Loucy (cell line): Measurements from ENCODE around the gene ARID1B.

Experiments used
- H2AFZ ChIP-seq: fragments of 200-600 bp; sonication (generic); 2 replicates; pipeline ENCODE4 v1.6.0; 2016; ENCODE audit warnings: antibody characterized with exemption, mild to moderate bottlenecking, low read length, moderate library complexity
- H3F3A ChIP-seq: fragments of 200-600 bp; 2 replicates; pipeline ENCODE4 v1.6.0; 2016; ENCODE audit warnings: antibody characterized with exemption, low read depth, mild to moderate bottlenecking
- H3K27me3 ChIP-seq: fragments of 200-600 bp; sonication (generic); 2 replicates; pipeline ENCODE4 v1.6.1; 2014; ENCODE audit warnings: low read length, mild to moderate bottlenecking; ENCODE audit not compliant: insufficient read depth, poor library complexity, severe bottlenecking
- H3K36me3 ChIP-seq: fragments of 200-600 bp; sonication (generic); 2 replicates; pipeline ENCODE4 v1.6.1; 2016; ENCODE audit warnings: low read length; ENCODE audit not compliant: insufficient read depth
- H3K4me1 ChIP-seq: fragments of 200-600 bp; sonication (generic); 2 replicates; pipeline ENCODE4 v1.5.1; 2014; ENCODE audit warnings: low read length, mild to moderate bottlenecking; ENCODE audit not compliant: insufficient read depth, poor library complexity, severe bottlenecking
- H3K4me2 ChIP-seq: fragments of 200-600 bp; sonication (generic); 2 replicates; pipeline ENCODE4 v1.6.0; 2014; ENCODE audit warnings: antibody characterized with exemption, low read length, low read depth, mild to moderate bottlenecking; ENCODE audit not compliant: poor library complexity, severe bottlenecking
- H3K4me3 ChIP-seq: fragments of 200-600 bp; sonication (generic); 2 replicates; pipeline ENCODE4 v1.5.1; 2014; ENCODE audit warnings: low read length, mild to moderate bottlenecking, mixed read lengths; ENCODE audit not compliant: poor library complexity, severe bottlenecking
- H3K79me2 ChIP-seq: fragments of 200-600 bp; sonication (generic); 2 replicates; pipeline ENCODE4 v1.6.1; 2014; ENCODE audit warnings: low read length; ENCODE audit not compliant: insufficient read depth
- H3K9ac ChIP-seq: fragments of 200-600 bp; sonication (generic); 2 replicates; pipeline ENCODE4 v1.6.0; 2014; ENCODE audit warnings: mild to moderate bottlenecking, low read depth, low read length, moderate library complexity; ENCODE audit not compliant: poor library complexity, severe bottlenecking
- H3K9me2 ChIP-seq: fragments of 200-600 bp; sonication (generic); replicated peaks from 2 replicates; pipeline ENCODE4 v1.6.1; 2016; ENCODE audit warnings: low read depth, low read length, mixed read lengths
- H3K9me3 ChIP-seq: fragments of 200-600 bp; sonication (generic); 2 replicates; pipeline ENCODE4 v1.6.1; 2014; ENCODE audit warnings: mild to moderate bottlenecking, antibody characterized with exemption, low read length, low read depth; ENCODE audit not compliant: insufficient read depth
- H4K20me1 ChIP-seq: fragments of 200-600 bp; sonication (generic); 2 replicates; pipeline ENCODE4 v1.6.0; 2014; ENCODE audit warnings: antibody characterized with exemption, low read length, mild to moderate bottlenecking; ENCODE audit not compliant: insufficient read depth, poor library complexity, severe bottlenecking
- EZH2phosphoT487 ChIP-seq: fragments of 200-600 bp; IDR thresholded peaks from 2 replicates; pipeline ENCODE4 v1.6.1; 2018; ENCODE audit warnings: antibody characterized with exemption, mild to moderate bottlenecking, moderate library complexity, borderline replicate concordance
- TF ChIP-seq, protein P1 (sequence below): fragments of 200-600 bp; sonication (generic); conservative IDR thresholded peaks from 2 replicates; pipeline ENCODE4 v1.5.1; 2014; ENCODE audit warnings: mild to moderate bottlenecking, antibody characterized with exemption, low read length

The ARID1B gene

DNA sequence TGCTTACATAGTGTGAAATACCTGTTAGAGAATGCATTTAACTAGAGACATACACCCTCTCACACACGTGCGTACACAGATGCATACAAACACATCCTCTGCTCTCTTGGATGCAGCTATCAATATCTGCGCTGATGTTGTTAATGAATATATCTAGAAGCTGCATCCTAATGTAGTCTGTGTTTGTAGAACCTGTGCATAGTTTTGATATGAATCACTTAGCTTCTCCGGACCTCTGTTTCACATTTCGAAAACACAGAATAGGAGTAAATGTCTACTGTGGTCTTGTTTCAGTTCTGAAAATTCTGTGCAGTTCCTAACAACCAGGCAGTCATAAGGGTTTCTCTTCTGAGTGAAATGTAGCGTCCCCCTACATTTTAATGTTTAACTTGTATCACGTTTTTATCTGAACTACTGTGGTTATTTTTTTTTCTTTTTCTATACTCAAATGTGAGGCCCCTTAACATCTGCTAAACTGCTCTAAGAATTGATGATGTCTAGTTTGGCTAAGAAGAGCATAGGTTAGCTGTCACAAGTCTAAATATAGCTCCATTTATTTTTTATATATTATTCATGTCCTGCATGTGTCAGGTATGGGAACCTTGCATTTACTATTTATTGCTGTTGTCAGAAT, 291.6 kb downstream of the ARID1B start:
- Histone ChIP-seq H3K9me2 (no peaks in the 10 kb centered on the region), H3K36me3 (peaks cover 5% of the 10 kb centered on the region; the same call in 1 of the 2 replicates), H3K4me3 (no peak overlapping the region), H3K9me3 (no peaks in the 10 kb centered on the region), H3K27me3 (no peaks in the 10 kb centered on the region), H4K20me1 (peaks cover 16% of the 10 kb centered on the region), H3F3A (no peaks in the 10 kb centered on the region), H3K79me2 (peaks cover 84% of the 10 kb centered on the region), H3K4me2 (peak overlapping the region; percentile 6), H3K9ac (no peak overlapping the region), H3K4me1 (peaks cover 68% of the 10 kb centered on the region), H2AFZ (no peak overlapping the region)
- TF ChIP-seq EZH2phosphoT487 = no peak
- TF ChIP-seq, protein P1, sequence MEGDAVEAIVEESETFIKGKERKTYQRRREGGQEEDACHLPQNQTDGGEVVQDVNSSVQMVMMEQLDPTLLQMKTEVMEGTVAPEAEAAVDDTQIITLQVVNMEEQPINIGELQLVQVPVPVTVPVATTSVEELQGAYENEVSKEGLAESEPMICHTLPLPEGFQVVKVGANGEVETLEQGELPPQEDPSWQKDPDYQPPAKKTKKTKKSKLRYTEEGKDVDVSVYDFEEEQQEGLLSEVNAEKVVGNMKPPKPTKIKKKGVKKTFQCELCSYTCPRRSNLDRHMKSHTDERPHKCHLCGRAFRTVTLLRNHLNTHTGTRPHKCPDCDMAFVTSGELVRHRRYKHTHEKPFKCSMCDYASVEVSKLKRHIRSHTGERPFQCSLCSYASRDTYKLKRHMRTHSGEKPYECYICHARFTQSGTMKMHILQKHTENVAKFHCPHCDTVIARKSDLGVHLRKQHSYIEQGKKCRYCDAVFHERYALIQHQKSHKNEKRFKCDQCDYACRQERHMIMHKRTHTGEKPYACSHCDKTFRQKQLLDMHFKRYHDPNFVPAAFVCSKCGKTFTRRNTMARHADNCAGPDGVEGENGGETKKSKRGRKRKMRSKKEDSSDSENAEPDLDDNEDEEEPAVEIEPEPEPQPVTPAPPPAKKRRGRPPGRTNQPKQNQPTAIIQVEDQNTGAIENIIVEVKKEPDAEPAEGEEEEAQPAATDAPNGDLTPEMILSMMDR = no peak

DNA sequence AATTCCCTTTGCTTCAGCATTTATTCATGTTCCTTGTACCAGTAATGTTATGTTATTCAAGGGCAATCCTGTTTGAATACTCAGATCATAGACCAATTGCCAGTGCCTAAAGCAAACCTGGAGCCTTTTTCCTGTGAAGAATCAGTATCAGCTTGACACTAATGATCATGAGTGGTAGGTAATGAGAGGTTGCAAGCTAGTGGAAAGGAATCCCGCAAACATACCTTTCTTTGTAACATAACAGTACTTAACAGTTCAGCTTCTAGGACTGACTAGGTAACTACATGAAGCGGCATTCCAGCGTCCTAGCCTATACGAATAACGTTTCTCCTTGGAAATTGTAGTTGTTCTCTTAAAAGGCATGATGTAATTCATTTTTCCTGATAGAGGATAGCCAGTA, 292.4 kb downstream of the ARID1B start:
- Histone ChIP-seq H3K4me2 (peak overlapping the region; percentile 6), H3K4me3 (no peak overlapping the region), H2AFZ (no peak overlapping the region), H3K36me3 (peaks cover 8% of the 10 kb centered on the region; the same call in 1 of the 2 replicates), H3K4me1 (peaks cover 60% of the 10 kb centered on the region), H4K20me1 (peaks cover 16% of the 10 kb centered on the region), H3K9me2 (no peaks in the 10 kb centered on the region), H3K9ac (no peak overlapping the region), H3K27me3 (no peaks in the 10 kb centered on the region), H3F3A (no peaks in the 10 kb centered on the region), H3K9me3 (no peaks in the 10 kb centered on the region), H3K79me2 (peaks cover 84% of the 10 kb centered on the region)
- no peak for TF ChIP-seq EZH2phosphoT487
- TF ChIP-seq, protein P1 = no peak

DNA sequence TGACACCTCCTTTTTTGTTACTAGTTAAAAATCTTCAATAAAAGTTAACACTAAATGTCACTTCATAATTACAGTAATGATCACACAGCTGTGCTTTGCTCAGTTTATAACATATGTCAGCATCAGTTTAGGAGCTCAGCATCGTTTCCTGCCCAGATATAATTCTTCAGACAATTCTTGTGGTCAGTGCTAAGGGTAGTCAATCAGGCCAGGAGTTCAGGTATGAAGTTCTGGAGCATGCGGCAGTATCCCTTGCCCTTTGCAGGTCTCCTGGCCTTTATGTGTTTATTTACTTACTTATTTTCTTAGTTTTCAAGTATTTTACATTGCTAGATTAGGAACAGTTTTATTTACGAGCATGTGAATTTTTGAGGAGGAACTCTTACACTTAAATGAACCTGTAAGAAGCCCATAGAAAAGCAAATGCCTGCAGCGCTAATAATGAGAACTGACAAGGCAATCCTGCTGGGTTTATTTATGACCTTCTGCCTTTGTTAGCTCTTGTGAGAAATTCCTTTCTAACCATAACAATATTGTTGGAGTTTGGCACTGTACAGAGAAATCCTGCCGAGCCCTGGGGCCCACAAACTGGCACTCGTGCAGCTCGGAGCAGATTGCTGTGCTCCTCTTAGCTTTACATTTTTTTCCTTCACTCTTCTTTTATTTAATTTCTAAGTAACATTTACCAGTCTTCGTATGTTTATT, 293.4 kb downstream of the ARID1B start:
- Histone ChIP-seq H3K9me2 (no peaks in the 10 kb centered on the region), H3K36me3 (peaks cover 8% of the 10 kb centered on the region; the same call in 1 of the 2 replicates), H2AFZ (no peak overlapping the region), H3F3A (no peaks in the 10 kb centered on the region), H3K4me1 (peaks cover 55% of the 10 kb centered on the region), H3K4me3 (no peak overlapping the region), H4K20me1 (peaks cover 16% of the 10 kb centered on the region), H3K27me3 (no peaks in the 10 kb centered on the region), H3K9me3 (no peaks in the 10 kb centered on the region), H3K4me2 (peak overlapping the region; percentile 19), H3K79me2 (peaks cover 83% of the 10 kb centered on the region), H3K9ac (no peak overlapping the region)
- TF ChIP-seq EZH2phosphoT487 = no peak
- TF ChIP-seq, protein P1 = no peak
